ENCODE measurements around the gene PADI4.

PADI4 gene

GRCh38 chr1:17307946-17308345 lies at the start of gene PADI4:
Gene PADI4 (plus strand): TSS chr1:17308197. CDS start chr1:17308223, 26 bp downstream.
- peak; percentile 16 for DNase-seq (ENCODE audit: low read depth)

- no peak for DNase-seq (ENCODE audit: low read depth)
These were observed 49.3 kb upstream of the PADI4 start for GRCh38 chr1:17258758-17259130.

- DNase-seq (ENCODE audit: low read depth) = peak; percentile 77
These were observed 48.6 kb upstream of the PADI4 start for GRCh38 chr1:17259233-17259873.

GRCh38 chr1:17260264-17260663 lies 47.7 kb upstream of the PADI4 start:
- no peak for DNase-seq (ENCODE audit: low read depth)

GRCh38 chr1:17260738-17261137 lies 47.3 kb upstream of the PADI4 start:
- no peak for DNase-seq (ENCODE audit: low read depth)

- no peak for DNase-seq (ENCODE audit: low read depth)
These were observed 44.1 kb upstream of the PADI4 start for GRCh38 chr1:17263936-17264335.

- no peak for DNase-seq (ENCODE audit: low read depth)
These were observed 43.5 kb upstream of the PADI4 start for GRCh38 chr1:17264470-17264869.

- peak; percentile 40 for DNase-seq (ENCODE audit: low read depth)
These were observed 42.8 kb upstream of the PADI4 start for GRCh38 chr1:17265162-17265561.

GRCh38 chr1:17265950-17266349 lies 42.0 kb upstream of the PADI4 start:
- DNase-seq (ENCODE audit: low read depth) = no peak

GRCh38 chr1:17270891-17271765 lies 36.9 kb upstream of the PADI4 start:
- DNase-seq (ENCODE audit: low read depth) = no peak

- DNase-seq (ENCODE audit: low read depth) = no peak
These were observed 35.9 kb upstream of the PADI4 start for GRCh38 chr1:17272066-17272465.

- no peak for DNase-seq (ENCODE audit: low read depth)
These were observed 35.4 kb upstream of the PADI4 start for GRCh38 chr1:17272646-17273045.

- no peak for DNase-seq (ENCODE audit: low read depth)
These were observed 34.9 kb upstream of the PADI4 start for GRCh38 chr1:17273096-17273495.

GRCh38 chr1:17274186-17275170 lies 33.5 kb upstream of the PADI4 start:
- DNase-seq (ENCODE audit: low read depth) = peak; percentile 68

GRCh38 chr1:17276568-17276967 lies 31.4 kb upstream of the PADI4 start:
- peak; percentile 60 for DNase-seq (ENCODE audit: low read depth)

- no peak for DNase-seq (ENCODE audit: low read depth)
These were observed 30.4 kb upstream of the PADI4 start for GRCh38 chr1:17277511-17278159.

GRCh38 chr1:17278996-17279830 lies 28.8 kb upstream of the PADI4 start:
- DNase-seq (ENCODE audit: low read depth) = no peak

- no peak for DNase-seq (ENCODE audit: low read depth)
These were observed 27.6 kb upstream of the PADI4 start for GRCh38 chr1:17280436-17280835.

- no peak for DNase-seq (ENCODE audit: low read depth)
These were observed 27.1 kb upstream of the PADI4 start for GRCh38 chr1:17280894-17281293.

GRCh38 chr1:17281775-17282181 lies 26.2 kb upstream of the PADI4 start:
- no peak for DNase-seq (ENCODE audit: low read depth)

- DNase-seq (ENCODE audit: low read depth) = no peak
These were observed 25.2 kb upstream of the PADI4 start for GRCh38 chr1:17282836-17283235.
